ENCODE measurements around the gene B3GNT3. TPM values are rescaled to one million over a fixed set of nuclear protein-coding genes. Genes with fewer than 3 reads are reported as not detected.
"Not testable (repeated sequence)": the region's sequence is repeated elsewhere in the genome, so short reads cannot be mapped to it uniquely, and the experiment has no call there.

B3GNT3 gene
- total RNA-seq, 1 donor from 2014 or later, result not detected

DNA sequence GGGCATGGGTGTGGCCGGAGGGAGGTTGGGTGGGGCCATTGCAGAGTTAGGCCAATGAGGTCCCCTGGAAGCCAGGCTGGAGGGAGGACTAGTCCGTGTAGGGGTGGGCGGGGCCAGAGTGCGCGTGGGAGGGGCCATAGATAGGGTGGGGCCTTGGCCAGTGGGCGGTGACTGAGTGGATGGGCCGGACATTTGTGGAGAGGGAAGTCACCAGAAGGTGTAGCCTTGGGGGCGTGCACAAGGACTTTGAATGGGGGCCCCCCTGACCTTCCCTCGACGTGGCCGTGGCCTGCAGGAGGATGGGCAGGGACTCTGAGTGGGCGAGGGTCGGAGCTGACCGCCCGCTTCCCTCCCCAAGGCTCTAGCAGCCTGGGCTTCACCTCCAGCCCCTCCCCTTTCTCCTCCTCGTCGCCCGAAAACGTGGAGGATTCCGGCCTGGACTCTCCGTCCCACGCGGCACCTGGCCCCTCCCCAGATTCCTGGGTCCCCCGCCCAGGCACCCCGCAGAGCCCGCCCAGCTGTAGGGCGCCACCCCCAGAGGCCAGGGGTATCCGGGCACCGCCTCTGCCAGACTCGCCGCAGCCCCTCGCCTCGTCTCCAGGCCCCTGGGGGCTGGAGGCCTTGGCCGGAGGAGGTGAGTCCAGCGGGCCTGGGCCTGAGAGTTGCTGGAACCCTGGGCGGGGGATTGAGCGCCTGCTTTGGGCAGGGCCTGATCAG is 16.5 kb upstream of the B3GNT3 start:
- Histone ChIP-seq H3K4me1 (peaks cover 5% of the 10 kb centered on the region), H4K20me1 (ENCODE audit: low read depth) (peaks cover 4% of the 10 kb centered on the region), H2AFZ (replicated peaks) (peak overlapping the region; percentile 10), H3K4me2 (peak overlapping the region; percentile 83), H3K9me3 (ENCODE audit: low read depth) (no peaks in the 10 kb centered on the region), H3K36me3 (no peaks in the 10 kb centered on the region), H3K27me3 (no peaks in the 10 kb centered on the region), H3K9ac (no peak overlapping the region), H3K4me3 (peak overlapping the region; percentile 49), H3K27ac (no peak overlapping the region), H3K79me2 (ENCODE audit: low read depth) (no peaks in the 10 kb centered on the region), H3F3A (ENCODE audit: low read depth) (peaks cover 7% of the 10 kb centered on the region)
- peak; percentile 84 for DNase-seq (ENCODE audit: low spot score)
- Mint-ChIP-seq H3K4me1 (peaks cover 18% of the 10 kb centered on the region), H3K27me3 (ENCODE audit: insufficient read depth, low read depth) (peaks cover 12% of the 10 kb centered on the region), H3K36me3 (peaks cover 5% of the 10 kb centered on the region), H3K4me3 (peak overlapping the region; percentile 69), H3K27ac (no peak overlapping the region), H3K9me3 (no peaks in the 10 kb centered on the region)
- TF ChIP-seq EZH2 (IDR thresholded peaks at IDR 0.05) (peak; percentile 24), EZH2phosphoT487 (IDR thresholded peaks at IDR 0.05) (no peak)

DNA sequence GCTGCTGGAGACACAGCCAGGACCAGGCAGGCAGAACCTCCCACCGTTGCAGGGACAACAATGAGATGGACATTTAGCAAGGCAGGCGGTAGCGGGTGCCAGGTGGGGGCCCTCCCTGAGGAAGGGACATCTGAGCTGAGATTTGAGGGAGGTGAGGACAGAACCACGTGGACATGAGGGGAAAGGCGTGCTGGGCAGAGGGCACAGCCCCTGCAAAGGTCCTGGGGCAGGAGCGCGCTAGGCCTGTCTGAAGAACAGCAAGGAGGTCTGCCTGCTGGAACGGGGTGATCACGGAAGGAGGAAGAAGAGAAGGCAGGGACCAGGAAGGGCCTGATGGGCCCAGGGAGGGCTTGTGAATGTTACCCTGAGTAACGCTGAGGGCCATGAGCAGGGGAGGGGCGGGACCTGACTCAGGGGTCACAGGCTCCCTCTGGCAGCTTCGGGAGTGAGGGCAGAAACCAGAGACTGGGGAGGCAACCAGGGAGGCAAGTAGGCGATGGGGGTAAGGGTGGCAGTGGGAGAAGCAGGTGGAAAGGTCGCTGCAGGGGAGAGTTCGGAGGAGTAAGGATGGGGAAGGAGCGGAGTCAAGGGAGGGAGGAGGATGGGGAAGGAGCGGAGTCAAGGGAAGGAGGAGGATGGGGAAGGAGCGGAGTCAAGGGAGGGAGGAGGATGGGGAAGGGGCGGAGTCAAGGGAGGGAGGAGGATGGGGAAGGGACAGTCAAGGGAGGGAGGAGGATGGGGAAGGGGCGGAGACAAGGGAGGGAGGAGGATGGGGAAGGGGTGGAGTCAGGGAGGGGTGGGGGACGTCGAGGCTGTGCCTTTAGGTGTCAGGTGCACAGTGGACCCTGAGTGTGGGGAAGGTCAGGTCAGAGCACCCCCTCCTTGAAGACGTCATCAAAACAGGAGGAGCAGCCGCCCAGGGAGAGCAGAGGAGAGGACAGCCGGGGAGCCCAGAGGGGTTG is 15.7 kb upstream of the B3GNT3 start:
- Histone ChIP-seq H3K79me2 (ENCODE audit: low read depth) (no peaks in the 10 kb centered on the region), H3K4me2 (peak overlapping the region; percentile 83), H4K20me1 (ENCODE audit: low read depth) (peaks cover 12% of the 10 kb centered on the region), H2AFZ (replicated peaks) (peak overlapping the region; percentile 10), H3F3A (ENCODE audit: low read depth) (peaks cover 7% of the 10 kb centered on the region), H3K9me3 (ENCODE audit: low read depth) (no peaks in the 10 kb centered on the region), H3K27ac (no peak overlapping the region), H3K27me3 (no peaks in the 10 kb centered on the region), H3K4me3 (peak overlapping the region; percentile 49), H3K36me3 (no peaks in the 10 kb centered on the region), H3K9ac (no peak overlapping the region), H3K4me1 (peaks cover 5% of the 10 kb centered on the region)
- H3K36me3 Mint-ChIP-seq, result peaks cover 6% of the 10 kb centered on the region
- H3K4me1 Mint-ChIP-seq, result peaks cover 19% of the 10 kb centered on the region
- TF ChIP-seq EZH2 (IDR thresholded peaks at IDR 0.05), result no peak
- TF ChIP-seq EZH2phosphoT487 (IDR thresholded peaks at IDR 0.05), result no peak
- TF ChIP-seq, protein P1, sequence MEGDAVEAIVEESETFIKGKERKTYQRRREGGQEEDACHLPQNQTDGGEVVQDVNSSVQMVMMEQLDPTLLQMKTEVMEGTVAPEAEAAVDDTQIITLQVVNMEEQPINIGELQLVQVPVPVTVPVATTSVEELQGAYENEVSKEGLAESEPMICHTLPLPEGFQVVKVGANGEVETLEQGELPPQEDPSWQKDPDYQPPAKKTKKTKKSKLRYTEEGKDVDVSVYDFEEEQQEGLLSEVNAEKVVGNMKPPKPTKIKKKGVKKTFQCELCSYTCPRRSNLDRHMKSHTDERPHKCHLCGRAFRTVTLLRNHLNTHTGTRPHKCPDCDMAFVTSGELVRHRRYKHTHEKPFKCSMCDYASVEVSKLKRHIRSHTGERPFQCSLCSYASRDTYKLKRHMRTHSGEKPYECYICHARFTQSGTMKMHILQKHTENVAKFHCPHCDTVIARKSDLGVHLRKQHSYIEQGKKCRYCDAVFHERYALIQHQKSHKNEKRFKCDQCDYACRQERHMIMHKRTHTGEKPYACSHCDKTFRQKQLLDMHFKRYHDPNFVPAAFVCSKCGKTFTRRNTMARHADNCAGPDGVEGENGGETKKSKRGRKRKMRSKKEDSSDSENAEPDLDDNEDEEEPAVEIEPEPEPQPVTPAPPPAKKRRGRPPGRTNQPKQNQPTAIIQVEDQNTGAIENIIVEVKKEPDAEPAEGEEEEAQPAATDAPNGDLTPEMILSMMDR (IDR thresholded peaks at IDR 0.05), result no peak
- H3K4me3 Mint-ChIP-seq, result peak overlapping the region; percentile 69
- no peaks in the 10 kb centered on the region for H3K9me3 Mint-ChIP-seq
- H3K27ac Mint-ChIP-seq, result peak overlapping the region; percentile 32
- H3K27me3 Mint-ChIP-seq (ENCODE audit: insufficient read depth, low read depth), result peaks cover 9% of the 10 kb centered on the region
- peak; percentile 81 for DNase-seq (ENCODE audit: low spot score)

DNA sequence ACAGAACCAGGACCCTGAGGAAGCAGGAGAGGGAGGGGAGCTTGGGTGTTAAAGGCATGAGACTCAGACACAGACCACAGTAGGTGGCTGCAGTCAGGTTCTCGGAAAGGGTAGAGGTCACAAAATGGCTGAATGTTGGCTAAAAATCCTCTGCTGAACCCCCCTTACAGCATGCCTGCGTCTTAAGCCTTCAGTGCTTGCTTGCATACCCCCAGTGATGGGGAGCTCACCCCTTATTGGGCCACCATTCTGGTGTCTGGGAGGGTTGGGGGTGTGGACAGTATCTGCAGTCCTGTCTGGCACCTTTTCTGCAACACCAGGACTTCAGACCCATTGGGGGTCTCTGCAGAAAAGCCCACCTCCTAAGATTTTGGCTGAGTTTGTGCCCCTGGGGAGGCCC is 14.2 kb upstream of the B3GNT3 start:
- H2AFZ ChIP-seq (replicated peaks), result no peak overlapping the region
- DNase-seq (ENCODE audit: low spot score), result no peak
- Mint-ChIP-seq H3K27me3 (ENCODE audit: insufficient read depth, low read depth) (peaks cover 7% of the 10 kb centered on the region), H3K27ac (no peak overlapping the region), H3K9me3 (no peaks in the 10 kb centered on the region), H3K36me3 (peaks cover 10% of the 10 kb centered on the region), H3K4me3 (no peak overlapping the region), H3K4me1 (peaks cover 23% of the 10 kb centered on the region)
- H3K27ac ChIP-seq, result no peak overlapping the region
- peaks cover 7% of the 10 kb centered on the region for H3F3A ChIP-seq (ENCODE audit: low read depth)
- peaks cover 18% of the 10 kb centered on the region for H4K20me1 ChIP-seq (ENCODE audit: low read depth)
- H3K4me1 ChIP-seq, result peaks cover 5% of the 10 kb centered on the region
- H3K9me3 ChIP-seq (ENCODE audit: low read depth), result no peaks in the 10 kb centered on the region
- no peaks in the 10 kb centered on the region for H3K27me3 ChIP-seq
- H3K36me3 ChIP-seq, result no peaks in the 10 kb centered on the region
- no peak overlapping the region for H3K4me2 ChIP-seq
- TF ChIP-seq EZH2 (IDR thresholded peaks at IDR 0.05), result no peak
- TF ChIP-seq, protein P1 (IDR thresholded peaks at IDR 0.05), result no peak
- no peak for TF ChIP-seq EZH2phosphoT487 (IDR thresholded peaks at IDR 0.05)
- H3K9ac ChIP-seq, result no peak overlapping the region
- H3K79me2 ChIP-seq (ENCODE audit: low read depth), result no peaks in the 10 kb centered on the region
- H3K4me3 ChIP-seq, result no peak overlapping the region

DNA sequence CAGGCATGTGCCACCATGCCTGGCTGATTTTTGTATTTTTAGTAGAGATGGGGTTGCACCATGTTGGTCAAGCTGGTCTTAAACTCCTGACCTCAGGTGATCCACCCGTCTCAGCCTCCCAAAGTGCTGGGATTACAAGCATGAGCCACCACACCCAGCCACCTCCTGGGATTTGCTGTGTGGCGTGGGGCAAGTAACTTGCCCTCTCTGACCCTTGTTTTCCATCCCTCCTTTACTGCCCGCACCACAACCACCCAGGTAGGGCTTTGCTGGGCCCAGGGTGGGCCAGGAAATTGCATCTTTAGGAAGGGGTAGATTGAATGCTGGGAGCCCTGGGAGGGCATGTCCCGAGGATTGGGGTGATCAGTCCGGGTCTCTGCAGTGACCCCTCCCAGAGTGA is 11.2 kb upstream of the B3GNT3 start:
- H3K27ac Mint-ChIP-seq, H3K4me2 ChIP-seq: not testable (repeated sequence)

More for the DNA sequence above, 11.2 kb upstream of the B3GNT3 start:
- H3K4me1 ChIP-seq; H3K27me3 Mint-ChIP-seq (ENCODE audit: insufficient read depth, low read depth); H2AFZ ChIP-seq (replicated peaks); DNase-seq (ENCODE audit: low spot score); H3F3A ChIP-seq (ENCODE audit: low read depth); H3K4me3 ChIP-seq; H3K36me3 ChIP-seq; H3K9me3 Mint-ChIP-seq; H3K79me2 ChIP-seq (ENCODE audit: low read depth); H3K27ac ChIP-seq; H3K27me3 ChIP-seq; H3K4me3 Mint-ChIP-seq; H3K9ac ChIP-seq; H3K9me3 ChIP-seq (ENCODE audit: low read depth): not testable (repeated sequence)
- peaks cover 18% of the 10 kb centered on the region for H4K20me1 ChIP-seq (ENCODE audit: low read depth)
- Mint-ChIP-seq H3K36me3 (peaks cover 10% of the 10 kb centered on the region), H3K4me1 (peaks cover 15% of the 10 kb centered on the region)

Measured in neural progenitor cell (in vitro differentiated cells).